AML-193 (cell line): ENCODE results near the gene ARHGEF40.

Experiments used
- DNase-seq, 2 experiments: peaks; one replicate each; lab custom pipeline; 2025; lab: John Stamatoyannopoulos, UW

The ARHGEF40 gene

DNA sequence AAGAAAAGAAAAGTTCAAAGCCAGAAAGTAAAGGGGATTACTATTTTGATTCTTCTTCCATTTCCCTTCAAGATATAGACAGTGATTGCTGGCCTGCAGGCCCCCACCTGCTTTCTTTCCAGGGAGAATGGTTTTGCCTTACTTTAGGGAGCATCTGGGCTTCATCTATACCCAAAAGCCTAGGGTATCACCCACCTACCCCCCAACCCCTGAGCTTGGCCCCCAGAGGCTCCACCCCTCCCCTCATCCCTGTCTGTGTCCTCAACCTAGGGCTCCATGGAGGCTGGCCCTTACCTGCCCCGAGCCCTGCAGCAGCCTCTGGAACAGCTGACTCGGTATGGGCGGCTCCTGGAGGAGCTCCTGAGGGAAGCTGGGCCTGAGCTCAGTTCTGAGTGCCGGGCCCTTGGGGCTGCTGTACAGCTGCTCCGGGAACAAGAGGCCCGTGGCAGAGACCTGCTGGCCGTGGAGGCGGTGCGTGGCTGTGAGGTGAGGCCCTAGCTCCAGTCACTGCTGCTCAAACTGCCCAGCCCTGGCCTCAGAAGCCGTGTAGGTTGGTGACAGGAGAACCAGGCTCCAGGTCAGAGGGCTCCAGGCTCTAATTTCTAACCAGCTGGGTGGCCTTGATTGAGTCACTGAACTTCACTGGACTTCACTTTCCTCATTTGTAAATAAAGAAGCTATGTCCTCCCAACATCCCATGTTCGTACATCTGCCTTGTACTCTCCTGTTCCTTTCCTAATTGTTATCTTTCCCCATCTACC lies 13.6 kb downstream of the ARHGEF40 start:
- no peak for DNase-seq

DNA sequence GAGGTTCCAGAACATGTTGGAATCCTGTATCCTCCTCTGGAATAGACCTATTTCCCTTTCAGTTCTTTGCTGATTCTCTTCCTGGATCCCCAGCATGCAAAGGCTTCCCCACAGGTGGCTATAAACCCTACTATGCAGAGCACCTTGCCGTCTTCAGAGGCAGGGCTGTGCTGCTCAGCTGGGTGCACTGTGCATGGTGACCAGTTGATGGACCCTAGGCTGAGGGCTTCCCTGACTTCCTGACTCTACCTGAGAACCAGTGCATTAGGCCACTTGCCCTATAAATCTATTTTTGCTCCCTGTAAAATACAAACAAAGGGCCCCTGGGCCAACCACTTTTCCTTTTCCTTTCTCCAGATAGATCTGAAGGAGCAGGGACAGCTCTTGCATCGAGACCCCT lies 14.3 kb downstream of the ARHGEF40 start:
- DNase-seq: no peak

DNA sequence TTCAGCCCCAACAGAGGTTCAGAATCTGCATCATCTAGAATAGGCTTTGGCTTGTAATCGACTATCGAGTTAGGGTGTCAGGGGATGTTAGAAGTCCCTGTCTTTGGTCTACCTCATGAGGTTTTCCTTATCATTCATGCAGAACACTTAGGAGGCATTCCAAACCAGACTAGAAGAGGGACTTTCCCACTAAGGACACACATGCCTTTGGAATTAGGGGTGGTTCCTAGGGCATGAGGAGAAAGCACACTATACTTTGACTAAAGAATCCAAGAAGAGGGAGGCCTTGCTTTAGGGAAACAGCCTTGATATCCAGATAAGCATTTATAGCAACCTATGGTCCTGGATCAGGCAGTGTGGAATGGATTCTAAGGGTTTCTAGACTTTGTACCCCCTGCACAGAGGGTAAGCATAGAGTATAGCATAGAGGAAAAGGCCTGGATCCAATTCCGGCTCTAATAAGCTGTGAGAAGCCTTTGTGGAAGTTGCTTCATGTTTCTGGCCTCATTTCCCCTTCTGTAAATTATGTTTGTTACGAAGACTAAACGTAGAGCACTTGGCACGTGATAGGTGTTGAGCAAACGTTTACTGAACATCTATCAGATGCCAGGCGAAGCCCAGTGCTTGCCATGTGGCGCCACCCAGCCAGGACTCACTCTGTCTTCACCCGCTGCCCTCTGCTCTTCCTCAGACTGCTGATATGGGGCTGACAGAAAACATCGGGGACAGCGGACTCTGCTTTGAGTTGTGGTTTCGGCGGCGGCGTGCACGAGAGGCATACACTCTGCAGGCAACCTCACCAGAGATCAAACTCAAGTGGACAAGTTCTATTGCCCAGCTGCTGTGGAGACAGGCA lies 15.1 kb downstream of the ARHGEF40 start:
- DNase-seq: no peak

DNA sequence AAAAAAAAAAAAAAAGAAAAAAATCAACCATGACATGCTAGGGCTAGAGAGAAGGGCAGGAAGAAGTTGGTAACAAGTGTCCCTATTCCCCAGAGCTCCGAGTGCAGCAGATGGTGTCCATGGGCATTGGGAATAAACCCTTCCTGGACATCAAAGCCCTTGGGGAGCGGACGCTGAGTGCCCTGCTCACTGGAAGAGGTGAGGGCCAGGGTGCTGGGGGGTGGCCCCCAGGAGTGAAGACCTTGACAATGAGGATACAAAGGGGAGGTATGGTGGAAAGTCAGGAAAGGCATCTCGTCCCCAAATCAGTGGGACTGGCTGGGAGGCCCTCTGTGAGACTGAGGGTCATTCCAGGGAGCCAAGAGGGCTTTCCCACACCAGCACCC lies 16.8 kb downstream of the ARHGEF40 start:
- no peak for DNase-seq

DNA sequence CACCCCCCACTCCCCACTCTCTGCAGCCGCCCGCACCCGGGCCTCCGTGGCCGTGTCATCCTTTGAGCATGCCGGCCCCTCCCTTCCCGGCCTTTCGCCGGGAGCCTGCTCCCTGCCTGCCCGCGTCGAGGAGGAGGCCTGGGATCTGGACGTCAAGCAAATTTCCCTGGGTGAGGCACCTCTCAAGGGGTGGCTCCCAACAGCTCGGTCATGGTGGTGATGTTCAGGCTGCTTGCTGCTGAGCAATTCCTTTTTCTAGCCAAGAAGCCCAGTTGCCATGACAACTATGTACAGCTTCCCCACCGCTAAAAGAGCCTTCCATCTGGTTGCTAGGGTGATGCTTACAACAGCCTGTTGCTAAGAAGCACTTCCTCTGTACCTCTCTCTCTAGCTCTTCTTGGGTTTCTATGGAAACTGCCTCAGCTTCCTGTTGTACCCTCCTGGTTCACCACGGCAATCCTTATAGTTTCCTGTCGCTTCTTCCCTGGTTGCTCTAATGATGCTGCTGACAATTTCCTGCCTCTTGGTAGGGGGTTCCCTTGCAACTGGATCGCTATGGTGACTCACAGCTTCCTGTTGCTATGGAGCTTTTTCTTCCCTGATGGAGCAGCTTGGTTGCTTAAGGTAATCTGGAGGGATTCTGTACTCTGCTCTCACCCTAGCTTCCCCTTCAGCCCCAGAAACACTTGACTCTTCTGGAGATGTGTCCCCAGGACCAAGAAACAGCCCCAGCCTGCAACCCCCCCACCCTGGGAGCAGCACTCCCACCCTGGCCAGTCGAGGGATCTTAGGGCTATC lies 17.4 kb downstream of the ARHGEF40 start:
- peak; percentile 34 to 37 for DNase-seq

DNA sequence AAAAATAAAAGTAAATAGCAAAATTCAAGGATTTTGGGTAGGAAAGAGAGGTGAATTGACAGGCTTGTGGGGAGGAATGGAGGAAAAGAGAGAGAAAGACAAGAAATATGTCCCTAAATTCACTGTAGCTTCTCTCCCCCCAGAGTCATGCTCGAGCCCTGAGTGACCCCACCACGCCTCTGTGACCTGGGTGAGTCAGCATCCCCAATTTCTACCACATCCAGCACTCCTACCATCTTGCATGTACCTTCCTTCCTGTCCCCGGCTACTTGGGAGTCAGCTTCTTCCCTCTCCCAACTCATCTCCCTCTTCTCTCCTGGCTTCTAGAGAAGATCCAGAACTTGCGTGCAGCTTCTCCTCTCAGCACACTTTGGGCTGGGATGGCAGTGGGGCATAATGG lies 18.6 kb downstream of the ARHGEF40 start:
- no peak for DNase-seq

DNA sequence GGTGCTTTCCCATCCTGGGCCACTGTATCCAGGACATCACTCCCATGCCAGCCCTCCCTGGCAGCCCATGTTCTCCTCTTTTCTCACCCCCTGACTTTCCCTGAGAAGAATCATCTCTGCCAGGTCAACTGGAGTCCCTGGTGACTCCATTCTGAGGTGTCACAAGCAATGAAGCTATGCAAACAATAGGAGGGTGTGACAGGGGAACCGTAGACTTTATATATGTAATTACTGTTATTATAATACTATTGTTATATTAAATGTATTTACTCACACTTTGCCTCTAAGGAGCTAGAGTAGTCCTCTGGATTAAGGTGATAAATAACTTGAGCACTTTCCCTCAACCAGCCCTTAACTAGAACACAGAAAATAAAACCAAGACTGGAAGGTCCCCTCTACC lies 19.2 kb downstream of the ARHGEF40 start:
- DNase-seq: no peak

DNA sequence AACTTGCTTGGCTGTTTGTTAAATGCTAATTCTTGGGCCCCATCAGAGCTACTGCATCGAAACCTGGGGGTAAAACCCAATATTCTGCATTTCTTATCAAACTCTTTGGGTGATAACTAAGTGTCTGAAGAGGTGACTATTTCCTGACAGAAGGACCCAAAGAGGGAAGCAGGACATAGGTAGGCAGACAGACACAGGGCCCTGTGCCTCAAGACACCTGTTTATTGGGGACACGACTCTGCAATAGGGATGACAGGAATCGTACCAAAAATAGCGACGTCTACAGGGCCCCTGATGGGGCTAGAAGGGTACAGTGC lies 19.7 kb downstream of the ARHGEF40 start:
- DNase-seq: no peak

DNA sequence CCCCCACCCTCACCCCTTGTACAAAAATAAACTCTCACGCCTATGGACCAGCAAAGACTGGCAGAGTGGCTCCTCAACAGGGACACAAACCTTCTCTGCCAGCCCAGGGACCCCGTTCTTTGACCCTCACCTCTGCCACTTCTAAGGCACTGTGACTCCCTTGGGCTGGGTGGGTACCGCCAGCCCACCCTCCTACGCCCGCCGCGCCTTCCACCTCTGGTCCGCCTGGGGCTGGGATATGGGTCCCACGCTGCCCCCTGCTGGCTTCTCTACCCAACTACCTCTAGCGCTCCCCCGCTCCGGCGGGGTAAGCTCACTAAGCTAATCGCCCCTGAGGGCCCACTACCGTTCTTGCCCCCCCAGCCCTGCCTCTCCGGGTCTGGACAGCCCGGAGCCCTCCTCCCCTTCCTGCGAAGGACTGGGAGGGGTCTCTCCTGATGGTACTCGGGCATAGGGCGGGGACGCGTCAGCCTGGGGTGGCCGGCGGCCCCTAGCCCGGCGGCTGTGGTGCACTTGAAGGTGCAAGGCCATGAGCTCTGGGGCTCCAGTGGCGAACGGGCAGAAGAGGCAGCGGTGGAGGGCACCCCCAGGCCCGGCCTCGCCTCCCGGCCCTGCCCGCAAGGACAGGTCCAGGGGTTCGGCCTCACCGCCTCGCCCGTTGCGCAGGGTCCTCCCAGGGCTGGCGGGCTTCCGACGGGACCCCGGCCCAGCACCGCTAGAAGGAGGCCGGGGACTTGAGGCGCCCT lies 20.3 kb downstream of the ARHGEF40 start:
- DNase-seq: no peak

DNA sequence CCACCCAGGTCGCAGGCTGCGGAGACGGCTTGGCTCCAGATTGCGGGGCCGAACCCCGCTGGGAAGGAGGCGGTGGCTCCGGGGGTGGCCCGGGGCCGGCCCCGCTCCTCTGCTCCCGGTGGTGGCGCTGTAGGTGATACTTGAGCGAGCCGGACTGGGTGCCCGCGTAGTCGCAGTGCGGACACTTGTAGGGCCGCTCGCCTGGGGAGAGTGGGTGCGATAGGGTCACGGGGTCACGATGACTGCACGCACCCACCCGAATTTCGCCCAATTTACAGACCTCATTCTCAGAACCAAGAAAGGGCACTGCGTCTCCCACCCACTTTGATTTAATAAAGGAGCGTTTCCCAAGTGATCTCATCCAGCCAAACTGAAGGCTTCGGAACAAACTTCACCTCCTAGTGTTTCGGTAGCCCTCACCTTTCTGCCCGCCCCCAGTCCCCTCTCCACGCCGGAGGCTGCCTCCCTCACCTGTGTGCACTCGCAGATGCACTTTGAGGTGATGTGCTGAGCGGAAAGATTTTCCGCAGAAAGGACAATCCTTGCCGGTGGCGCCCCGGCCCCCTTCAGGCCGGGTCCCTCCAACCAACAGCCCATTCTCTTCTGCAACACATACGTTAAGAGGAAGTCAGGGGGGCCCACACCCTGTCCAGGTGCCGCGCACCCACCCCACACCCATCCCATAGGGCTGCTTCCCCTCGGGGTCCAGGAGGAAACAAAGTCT lies 21.0 kb downstream of the ARHGEF40 start:
- no peak for DNase-seq

DNA sequence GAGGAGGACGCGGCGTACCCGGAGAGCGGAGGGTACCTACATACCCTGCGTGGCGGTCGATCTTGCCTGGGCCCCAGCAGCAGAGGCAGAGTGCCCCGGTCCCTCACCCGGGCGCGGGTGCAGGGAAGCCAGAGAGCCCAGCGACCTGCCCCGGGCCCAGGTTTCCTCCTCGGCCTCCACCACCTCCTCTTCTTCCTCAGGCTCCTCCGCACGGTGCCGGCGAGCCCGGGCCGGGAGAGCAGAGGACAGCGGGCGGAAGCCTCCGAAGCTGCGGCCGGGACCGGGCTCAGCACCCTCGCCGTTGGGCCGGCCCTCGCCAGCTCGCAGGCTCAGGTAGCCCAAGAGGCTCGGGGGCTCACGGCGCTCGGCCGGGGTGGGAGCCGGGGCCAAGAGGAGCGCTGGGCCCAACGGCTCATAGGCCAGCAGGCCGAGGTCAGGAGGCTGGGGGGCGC lies 21.7 kb downstream of the ARHGEF40 start:
- DNase-seq: no peak

DNA sequence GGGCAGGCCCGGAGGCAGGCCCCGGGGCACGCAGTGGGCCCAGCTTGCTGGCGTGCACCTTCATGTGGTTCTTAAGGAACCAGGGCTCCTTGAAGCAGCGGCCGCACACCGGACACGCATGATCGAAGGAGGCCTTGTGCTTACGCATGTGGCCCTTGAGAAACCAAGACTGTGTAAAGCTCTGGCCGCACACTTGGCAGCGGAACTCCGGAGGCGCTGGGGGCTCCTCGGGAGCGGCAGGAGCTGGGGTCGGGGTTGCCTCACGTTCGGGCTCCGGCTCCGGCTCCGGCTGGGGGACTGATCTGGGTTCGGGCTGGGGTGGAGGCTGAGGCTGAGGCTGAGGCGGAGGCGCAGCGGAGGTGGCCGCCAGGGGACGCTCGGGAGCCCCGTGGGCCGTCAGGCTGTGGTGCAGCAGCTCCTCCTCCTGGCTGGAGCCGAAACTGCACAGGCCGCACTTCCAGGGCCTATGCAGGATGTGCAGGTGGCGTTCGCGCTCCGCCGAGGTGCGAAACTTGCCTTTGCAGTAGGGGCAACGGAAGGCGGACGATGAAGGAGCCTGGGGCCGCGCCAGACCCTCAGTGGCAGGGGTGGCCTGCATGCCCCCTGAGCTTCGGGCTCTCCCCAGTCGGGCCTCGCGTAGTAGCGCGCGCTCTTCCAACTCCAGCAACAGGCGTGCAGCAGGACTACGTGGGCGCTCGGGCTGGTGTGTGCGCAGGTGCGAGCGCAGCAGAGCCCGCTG lies 22.3 kb downstream of the ARHGEF40 start:
- peak; percentile 39 to 46 for DNase-seq

DNA sequence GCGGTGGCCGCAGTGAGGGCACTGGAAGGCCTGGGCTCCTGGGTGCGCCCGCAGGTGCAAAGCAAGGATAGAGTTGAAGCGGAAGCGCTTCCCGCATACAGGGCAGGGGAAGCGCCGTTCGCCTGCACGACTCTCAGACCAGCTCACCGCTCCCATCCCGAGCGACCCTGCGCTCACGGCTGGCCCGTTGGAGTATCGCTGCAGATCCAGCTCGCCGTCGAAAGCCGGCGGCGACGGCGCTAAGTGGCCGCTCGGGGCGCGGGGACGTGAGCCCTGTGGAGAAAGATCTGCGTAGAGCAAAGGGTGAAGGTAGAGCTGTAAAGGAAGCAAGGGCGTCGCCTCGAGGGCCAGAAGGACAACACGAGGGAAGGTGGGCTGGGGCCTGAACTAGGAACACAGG lies 22.9 kb downstream of the ARHGEF40 start:
- DNase-seq: no peak

DNA sequence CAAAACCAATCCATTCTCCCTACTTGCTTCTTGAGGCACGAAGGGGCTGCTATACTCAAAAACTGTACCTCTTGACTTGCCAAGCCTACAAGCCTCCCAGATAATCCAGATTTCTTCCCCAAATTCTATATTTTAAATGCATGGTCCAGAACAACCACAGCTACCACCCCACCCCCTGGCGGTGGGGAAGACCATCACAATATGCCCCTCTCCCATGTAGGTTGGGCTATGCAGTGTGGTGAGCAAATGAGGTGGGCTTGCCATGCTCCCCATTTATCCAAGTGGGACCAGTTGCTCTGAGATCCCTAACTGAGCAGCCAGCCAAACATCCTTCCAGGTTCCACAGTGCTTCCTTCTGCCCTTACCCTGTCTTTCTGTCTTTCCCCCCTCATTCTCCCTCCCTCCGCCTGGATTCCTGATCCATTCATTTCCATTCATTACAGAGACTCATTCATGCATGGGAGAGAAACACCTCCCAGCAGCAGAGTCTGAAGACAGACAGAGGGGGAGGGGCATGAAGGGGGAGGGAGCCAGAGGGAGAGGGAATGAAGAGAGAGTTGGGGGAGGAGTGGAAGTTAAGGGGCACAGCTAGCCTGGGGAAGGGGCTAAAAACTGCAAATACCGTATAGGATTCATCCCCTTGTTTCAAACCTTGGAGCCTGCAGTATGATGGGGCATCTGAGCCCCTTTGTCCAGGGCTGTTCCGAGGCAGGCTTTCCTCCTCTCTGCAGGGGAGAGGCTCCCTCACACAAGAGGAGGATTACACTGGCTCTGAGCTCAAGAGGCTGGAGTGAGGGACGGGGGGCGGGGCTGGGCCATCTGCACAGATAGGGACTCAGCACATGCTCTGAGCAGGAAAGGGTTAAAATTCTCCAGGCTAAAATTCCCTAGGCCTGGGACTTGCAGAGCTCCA lies 23.9 kb downstream of the ARHGEF40 start:
- no peak for DNase-seq

DNA sequence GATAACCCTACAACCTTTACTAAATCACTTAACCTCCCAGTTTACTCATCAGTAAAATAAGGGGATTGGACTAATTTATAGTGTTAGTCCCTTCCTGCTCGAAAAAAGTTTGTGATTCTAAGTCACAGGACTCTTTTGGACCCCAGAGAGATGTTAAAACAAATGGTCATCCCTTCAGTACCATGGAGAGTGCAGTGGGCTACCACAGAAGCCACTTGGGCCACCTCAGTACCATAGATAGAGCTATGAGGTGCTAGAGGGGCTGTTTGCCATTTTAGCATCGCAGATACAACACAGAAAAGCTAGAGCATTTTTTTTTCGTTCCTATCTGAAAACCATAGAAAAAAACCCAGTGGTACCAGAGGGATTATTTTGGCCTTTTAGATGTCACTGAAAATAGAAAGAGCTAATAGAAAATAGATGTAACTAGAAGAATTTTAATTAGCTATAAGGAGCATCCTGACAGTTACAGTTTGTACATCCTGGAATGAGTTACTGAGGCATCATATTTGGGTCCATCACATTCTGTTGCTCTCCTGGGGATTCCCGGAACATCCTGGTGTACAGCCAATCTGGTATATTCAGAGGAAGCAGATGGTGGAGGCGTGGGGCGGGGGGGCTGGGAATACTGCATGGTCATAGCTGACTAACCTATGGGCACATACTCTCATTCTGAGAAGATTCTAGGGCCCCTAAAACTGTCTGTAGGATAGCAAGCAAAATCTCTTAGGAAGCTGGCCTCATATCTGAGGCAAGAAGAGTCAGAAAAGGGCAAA lies 25.5 kb downstream of the ARHGEF40 start:
- no peak for DNase-seq

DNA sequence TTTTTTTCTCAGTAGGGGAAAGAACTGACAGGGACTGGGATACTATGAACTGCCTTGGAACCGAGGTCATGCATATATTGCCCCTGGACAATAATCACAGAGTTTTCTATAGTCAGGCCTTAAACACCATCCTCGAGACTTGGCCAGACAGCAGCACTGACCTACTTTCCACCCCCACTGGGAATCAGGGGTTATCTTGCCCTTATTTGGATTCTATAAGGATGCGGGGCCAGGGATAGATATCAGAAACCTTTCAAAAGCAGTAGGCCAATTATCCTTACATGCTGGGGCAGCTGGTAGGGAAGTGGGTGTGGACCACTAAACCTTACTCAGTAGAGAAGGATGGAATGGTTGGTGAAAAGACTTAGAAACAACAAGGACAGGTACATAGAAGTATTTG lies 26.3 kb downstream of the ARHGEF40 start:
- no peak for DNase-seq

DNA sequence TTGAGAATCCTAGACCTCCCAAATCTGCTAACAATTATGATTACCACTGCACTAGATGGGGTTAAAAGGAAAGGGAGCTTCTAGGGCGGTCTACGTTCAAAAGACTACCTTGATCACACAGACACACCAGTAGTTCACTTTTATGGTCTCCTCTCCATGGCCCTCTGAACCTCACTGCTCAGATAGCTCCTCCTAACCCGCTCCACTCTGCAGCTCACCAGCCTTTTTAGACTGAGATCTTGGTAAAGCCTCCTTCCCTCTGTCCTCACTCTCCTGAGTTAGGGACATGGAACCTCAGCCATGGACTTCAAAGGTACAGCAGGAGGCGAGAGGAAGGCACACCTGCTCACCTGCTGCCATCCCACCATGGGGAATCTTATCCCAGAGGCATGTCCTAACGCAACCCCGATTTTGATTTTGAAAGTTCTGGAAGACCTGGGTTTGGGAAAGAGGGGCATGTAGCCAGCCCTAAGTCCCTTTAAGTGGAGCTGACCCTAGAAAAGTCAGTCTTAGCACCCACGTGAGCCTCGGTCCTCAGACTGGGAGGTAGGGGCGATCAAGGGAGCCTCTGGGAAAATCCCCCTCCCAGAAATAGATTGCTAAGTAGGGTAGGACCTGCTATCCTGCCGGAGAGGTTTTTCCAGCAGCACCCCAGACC lies 27.0 kb downstream of the ARHGEF40 start:
- no peak for DNase-seq

DNA sequence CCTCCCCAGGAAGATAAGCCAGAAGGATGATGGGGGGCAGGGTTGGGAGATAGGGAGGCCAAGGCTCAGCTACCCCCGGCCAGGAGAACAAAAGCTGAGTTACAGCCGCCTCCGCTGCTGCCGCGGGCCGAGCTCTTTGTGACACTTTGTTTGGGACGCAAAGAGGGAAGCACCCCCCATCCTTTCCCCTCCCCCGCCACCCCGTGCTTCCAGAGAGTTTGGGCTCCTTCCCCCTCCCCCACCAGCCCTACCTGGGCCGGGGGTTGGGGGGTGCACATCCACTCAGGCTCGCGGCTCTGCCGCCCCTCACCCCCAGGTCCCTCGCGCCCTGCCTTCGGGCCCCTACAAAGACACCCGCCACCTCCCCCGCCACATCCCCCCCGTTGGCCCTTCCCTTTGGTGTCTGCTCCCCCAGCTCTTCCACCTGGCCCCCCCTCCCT lies 27.6 kb downstream of the ARHGEF40 start:
- no peak for DNase-seq
